ENCODE results near the gene RPS6KA2.

RPS6KA2 gene

GRCh38 chr6:166664135-166664534, 37.1 kb upstream of the RPS6KA2 start:
- WGBS, 2 experiments (ENCODE audit: insufficient coverage in 2 of 2) = 89 to 100% methylated on average over 3 to 4 of the region's 5 CpGs
- no peak overlapping the region for H3K27ac ChIP-seq (ENCODE audit: low read depth, low read length, severe bottlenecking)
- no peaks in the 10 kb centered on the region for H3K4me1 ChIP-seq (ENCODE audit: control insufficient read depth, insufficient read depth, low read length, poor library complexity, severe bottlenecking)
- H3K9me3 ChIP-seq (ENCODE audit: control insufficient read depth, low read length) = no peaks in the 10 kb centered on the region
- H3K36me3 ChIP-seq (ENCODE audit: control insufficient read depth, insufficient read depth, low read length) = no peaks in the 10 kb centered on the region
- no peak overlapping the region for H3K4me3 ChIP-seq (ENCODE audit: extremely low read depth, insufficient read depth, low read length, poor library complexity, severe bottlenecking)

- no peaks in the 10 kb centered on the region for H3K4me1 ChIP-seq (ENCODE audit: control insufficient read depth, insufficient read depth, low read length, poor library complexity, severe bottlenecking)
- H3K36me3 ChIP-seq (ENCODE audit: control insufficient read depth, insufficient read depth, low read length) = no peaks in the 10 kb centered on the region
- WGBS, 2 experiments (ENCODE audit: insufficient coverage in 2 of 2) = 63 to 75% methylated on average over 3 to 6 of the region's 6 CpGs
Observed at GRCh38 chr6:166663568-166663967, 36.5 kb upstream of the RPS6KA2 start.

GRCh38 chr6:166662690-166663089, 35.6 kb upstream of the RPS6KA2 start:
- Histone ChIP-seq H3K9me3 (ENCODE audit: control insufficient read depth, low read length) (no peaks in the 10 kb centered on the region), H3K36me3 (ENCODE audit: control insufficient read depth, insufficient read depth, low read length) (no peaks in the 10 kb centered on the region), H3K27ac (ENCODE audit: low read depth, low read length, severe bottlenecking) (no peak overlapping the region), H3K4me1 (ENCODE audit: control insufficient read depth, insufficient read depth, low read length, poor library complexity, severe bottlenecking) (no peaks in the 10 kb centered on the region), H3K4me3 (ENCODE audit: extremely low read depth, insufficient read depth, low read length, poor library complexity, severe bottlenecking) (no peak overlapping the region)
- 81 to 89% methylated on average over 11 of the region's 11 CpGs for WGBS, 2 experiments (ENCODE audit: insufficient coverage in 2 of 2)

More at GRCh38 chr6:166663568-166663967, 36.5 kb upstream of the RPS6KA2 start:
- no peak overlapping the region for H3K27ac ChIP-seq (ENCODE audit: low read depth, low read length, severe bottlenecking)
- no peaks in the 10 kb centered on the region for H3K9me3 ChIP-seq (ENCODE audit: control insufficient read depth, low read length)
- H3K4me3 ChIP-seq (ENCODE audit: extremely low read depth, insufficient read depth, low read length, poor library complexity, severe bottlenecking) = no peak overlapping the region

GRCh38 chr6:166661327-166662085, 34.5 kb upstream of the RPS6KA2 start:
- Histone ChIP-seq H3K36me3 (ENCODE audit: control insufficient read depth, insufficient read depth, low read length) (no peaks in the 10 kb centered on the region), H3K4me1 (ENCODE audit: control insufficient read depth, insufficient read depth, low read length, poor library complexity, severe bottlenecking) (no peaks in the 10 kb centered on the region), H3K4me3 (ENCODE audit: extremely low read depth, insufficient read depth, low read length, poor library complexity, severe bottlenecking) (no peak overlapping the region), H3K27ac (ENCODE audit: low read depth, low read length, severe bottlenecking) (no peak overlapping the region), H3K9me3 (ENCODE audit: control insufficient read depth, low read length) (no peaks in the 10 kb centered on the region)
- WGBS, 2 experiments (ENCODE audit: insufficient coverage in 2 of 2) = 100% methylated on average over 1 to 3 of the region's 12 CpGs

- Histone ChIP-seq H3K9me3 (ENCODE audit: control insufficient read depth, low read length) (no peaks in the 10 kb centered on the region), H3K27ac (ENCODE audit: low read depth, low read length, severe bottlenecking) (no peak overlapping the region), H3K36me3 (ENCODE audit: control insufficient read depth, insufficient read depth, low read length) (no peaks in the 10 kb centered on the region), H3K4me1 (ENCODE audit: control insufficient read depth, insufficient read depth, low read length, poor library complexity, severe bottlenecking) (no peaks in the 10 kb centered on the region), H3K4me3 (ENCODE audit: extremely low read depth, insufficient read depth, low read length, poor library complexity, severe bottlenecking) (no peak overlapping the region)
- WGBS, 2 experiments (ENCODE audit: insufficient coverage in 2 of 2) = 80 to 95% methylated on average over 1 to 4 of the region's 5 CpGs
Observed at GRCh38 chr6:166660157-166660688, 33.2 kb upstream of the RPS6KA2 start.

GRCh38 chr6:166659581-166659980, 32.5 kb upstream of the RPS6KA2 start:
- H3K9me3 ChIP-seq (ENCODE audit: control insufficient read depth, low read length) = no peaks in the 10 kb centered on the region
- H3K27ac ChIP-seq (ENCODE audit: low read depth, low read length, severe bottlenecking) = no peak overlapping the region
- H3K4me3 ChIP-seq (ENCODE audit: extremely low read depth, insufficient read depth, low read length, poor library complexity, severe bottlenecking) = no peak overlapping the region
- 97% methylated on average over 10 to 11 of the region's 13 CpGs for WGBS, 2 experiments (ENCODE audit: insufficient coverage in 2 of 2)
- no peaks in the 10 kb centered on the region for H3K36me3 ChIP-seq (ENCODE audit: control insufficient read depth, insufficient read depth, low read length)
- no peaks in the 10 kb centered on the region for H3K4me1 ChIP-seq (ENCODE audit: control insufficient read depth, insufficient read depth, low read length, poor library complexity, severe bottlenecking)

- 95 to 99% methylated on average over 8 to 9 of the region's 9 CpGs for WGBS, 2 experiments (ENCODE audit: insufficient coverage in 2 of 2)
- Histone ChIP-seq H3K9me3 (ENCODE audit: control insufficient read depth, low read length) (no peaks in the 10 kb centered on the region), H3K4me1 (ENCODE audit: control insufficient read depth, insufficient read depth, low read length, poor library complexity, severe bottlenecking) (no peaks in the 10 kb centered on the region), H3K4me3 (ENCODE audit: extremely low read depth, insufficient read depth, low read length, poor library complexity, severe bottlenecking) (no peak overlapping the region), H3K36me3 (ENCODE audit: control insufficient read depth, insufficient read depth, low read length) (no peaks in the 10 kb centered on the region), H3K27ac (ENCODE audit: low read depth, low read length, severe bottlenecking) (no peak overlapping the region)
Observed at GRCh38 chr6:166658792-166659150, 31.7 kb upstream of the RPS6KA2 start.

- WGBS, 2 experiments (ENCODE audit: insufficient coverage in 2 of 2) = 81 to 91% methylated on average over 19 of the region's 19 CpGs
- no peaks in the 10 kb centered on the region for H3K9me3 ChIP-seq (ENCODE audit: control insufficient read depth, low read length)
- H3K4me3 ChIP-seq (ENCODE audit: extremely low read depth, insufficient read depth, low read length, poor library complexity, severe bottlenecking) = no peak overlapping the region
- H3K27ac ChIP-seq (ENCODE audit: low read depth, low read length, severe bottlenecking) = no peak overlapping the region
- no peaks in the 10 kb centered on the region for H3K36me3 ChIP-seq (ENCODE audit: control insufficient read depth, insufficient read depth, low read length)
- H3K4me1 ChIP-seq (ENCODE audit: control insufficient read depth, insufficient read depth, low read length, poor library complexity, severe bottlenecking) = no peaks in the 10 kb centered on the region
Observed at GRCh38 chr6:166658115-166658791, 31.2 kb upstream of the RPS6KA2 start.

GRCh38 chr6:166657531-166657930, 30.5 kb upstream of the RPS6KA2 start:
- 94 to 95% methylated on average over 8 to 9 of the region's 9 CpGs for WGBS, 2 experiments (ENCODE audit: insufficient coverage in 2 of 2)
- Histone ChIP-seq H3K27ac (ENCODE audit: low read depth, low read length, severe bottlenecking) (no peak overlapping the region), H3K36me3 (ENCODE audit: control insufficient read depth, insufficient read depth, low read length) (no peaks in the 10 kb centered on the region), H3K4me3 (ENCODE audit: extremely low read depth, insufficient read depth, low read length, poor library complexity, severe bottlenecking) (no peak overlapping the region), H3K9me3 (ENCODE audit: control insufficient read depth, low read length) (no peaks in the 10 kb centered on the region), H3K4me1 (ENCODE audit: control insufficient read depth, insufficient read depth, low read length, poor library complexity, severe bottlenecking) (no peaks in the 10 kb centered on the region)

GRCh38 chr6:166656230-166657151, 29.4 kb upstream of the RPS6KA2 start:
- H3K9me3 ChIP-seq (ENCODE audit: control insufficient read depth, low read length) = no peaks in the 10 kb centered on the region
- H3K4me3 ChIP-seq (ENCODE audit: extremely low read depth, insufficient read depth, low read length, poor library complexity, severe bottlenecking) = no peak overlapping the region
- H3K27ac ChIP-seq (ENCODE audit: low read depth, low read length, severe bottlenecking) = no peak overlapping the region
- no peaks in the 10 kb centered on the region for H3K4me1 ChIP-seq (ENCODE audit: control insufficient read depth, insufficient read depth, low read length, poor library complexity, severe bottlenecking)
- WGBS, 2 experiments (ENCODE audit: insufficient coverage in 2 of 2) = 33 to 49% methylated on average over 22 to 27 of the region's 34 CpGs
- no peaks in the 10 kb centered on the region for H3K36me3 ChIP-seq (ENCODE audit: control insufficient read depth, insufficient read depth, low read length)
